Panc1 (cell line): ENCODE results near the gene UROC1. TPM values are rescaled to one million over a fixed set of nuclear protein-coding genes. Genes with fewer than 3 reads are reported as not detected.

Experiments
- ATAC-seq: fragments of 200-7000 bp; cut with Tn5 transposase; 2 replicates; pipeline ENCODE4 v1.9.1; 2020; ENCODE audit warnings: mild to moderate bottlenecking, moderate library complexity
- BruUV-seq: library from RNA; stranded (reverse); fragments of 400-500 nt; replicated peaks from 2 replicates; lab custom pipeline; 2021; lab: Mats Ljungman, UMichigan
- CTCF ChIA-PET: fragments of 300-600 bp; sonication (Branson Sonifier 250); formaldehyde crosslinking; loops from one replicate; lab custom pipeline; 2022; ENCODE audit warnings: antibody characterized with exemption; lab: Charles Lee
- POLR2A ChIA-PET: fragments of 300-600 bp; sonication (Branson Sonifier 250); formaldehyde crosslinking; loops from one replicate; lab custom pipeline; 2022; ENCODE audit warnings: antibody characterized with exemption; lab: Charles Lee
- DNase-seq: peaks from one replicate; pipeline ENCODE4 v3.0.0-alpha.2; 2010; ENCODE audit warnings: low read depth, low spot score
- H3K27ac ChIP-seq: 2 replicates; pipeline ENCODE4 v1.5.1; 2011; ENCODE audit warnings: mild to moderate bottlenecking, low read length, inconsistent platforms
- H3K27me3 ChIP-seq: fragments of 200-500 bp; sonication (Bioruptor generic); 2 replicates; pipeline ENCODE4 v1.6.0; 2014; ENCODE audit warnings: low read length, inconsistent platforms; ENCODE audit not compliant: control insufficient read depth, insufficient read depth
- H3K36me3 ChIP-seq: fragments of 200-500 bp; sonication (Bioruptor generic); 2 replicates; pipeline ENCODE4 v1.5.1; 2014; ENCODE audit warnings: inconsistent platforms, mild to moderate bottlenecking, low read length, moderate library complexity; ENCODE audit not compliant: control insufficient read depth, insufficient read depth
- H3K4me1 ChIP-seq: 2 replicates; pipeline ENCODE4 v1.5.1; 2011; ENCODE audit warnings: inconsistent platforms, mild to moderate bottlenecking, low read length, moderate library complexity; ENCODE audit not compliant: control insufficient read depth, insufficient read depth
- H3K4me3 ChIP-seq, 2 experiments: 2 replicates each; pipeline ENCODE4 v1.5.1; 2011 to 2012; ENCODE audit warnings: low read depth in 2 of 2, low read length in 2 of 2, mild to moderate bottlenecking in 2 of 2, inconsistent platforms in 1 of 2, moderate library complexity in 1 of 2
- H3K9me3 ChIP-seq: fragments of 200-500 bp; sonication (Bioruptor generic); 2 replicates; pipeline ENCODE4 v1.5.1; 2014; ENCODE audit warnings: low read depth, mild to moderate bottlenecking, inconsistent platforms, low read length, moderate library complexity; ENCODE audit not compliant: control insufficient read depth, insufficient read depth
- CTCF ChIP-seq: fragments of 450-650 bp; IDR thresholded peaks from 2 replicates; pipeline ENCODE4 v1.5.1; 2017; ENCODE audit warnings: mild to moderate bottlenecking
- POLR2AphosphoS5 ChIP-seq: IDR thresholded peaks from 2 replicates; pipeline ENCODE4 v1.6.1; 2012; ENCODE audit warnings: mild to moderate bottlenecking, low read depth, low read length, moderate library complexity
- REST ChIP-seq, 2 experiments: IDR thresholded peaks; 2 replicates each; pipeline ENCODE4 v1.6.1; 2011 to 2012; ENCODE audit warnings: low read depth in 2 of 2, control low read depth in 1 of 2, low read length in 1 of 2, mild to moderate bottlenecking in 1 of 2, moderate library complexity in 1 of 2; ENCODE audit not compliant: insufficient read depth in 1 of 2
- SIN3A ChIP-seq: IDR thresholded peaks from 2 replicates; pipeline ENCODE4 v1.6.1; 2012; ENCODE audit warnings: low read depth, mild to moderate bottlenecking, low read length, moderate library complexity, borderline replicate concordance; ENCODE audit not compliant: insufficient read depth
- TCF7L2 ChIP-seq: IDR thresholded peaks from 2 replicates; pipeline ENCODE4 v1.6.1; 2011; ENCODE audit warnings: mild to moderate bottlenecking, low read depth, low read length, inconsistent platforms
- in situ Hi-C: cut with HindIII; loops from 2 replicates; pipeline ENCODE4 v1.10.0; 2016; ENCODE audit warnings: low sequenced_read_pairs, low pct_unique_long_range_greater_than_20kb
- intact Hi-C: fragments of 100-400 bp; cut with micrococcal nuclease; formaldehyde crosslinking; loops from one replicate; pipeline ENCODE4 v1.10.0; 2022; ENCODE audit not compliant: unreplicated experiment
- total RNA-seq: library from RNA; stranded (reverse); gene quantifications from one replicate; pipeline ENCODE4 v1.2.1, GENCODE V29; 2021; ENCODE audit not compliant: unreplicated experiment

UROC1 gene
- total RNA-seq, 1 experiment from 2014 or later = not detected

- POLR2A ChIA-PET = no interaction called here
- H3K4me3 ChIP-seq = no peak overlapping the region
- TF ChIP-seq POLR2AphosphoS5 (no peak), CTCF (no peak), TCF7L2 (no peak), REST (IDR thresholded peaks at IDR 0.05; ENCODE audit: insufficient read depth in 1 of 2, low read depth in 2 of 2, low read length in 1 of 2) (no peak), SIN3A (no peak)
- H3K4me1 ChIP-seq = peaks cover 3% of the 10 kb centered on the region; the same call in 1 of the 2 replicates
- CTCF ChIA-PET = no interaction called here
- in situ Hi-C loops (no loop called here), intact Hi-C loops (no loop called here)
- no peak for ATAC-seq
- H3K27me3 ChIP-seq = no peaks in the 10 kb centered on the region; the same call in 1 of the 2 replicates
- no peak for DNase-seq
- H3K9me3 ChIP-seq = no peaks in the 10 kb centered on the region
- no TSS peak for BruUV-seq
- no peak overlapping the region for H3K27ac ChIP-seq
- H3K36me3 ChIP-seq = no peaks in the 10 kb centered on the region
Measured at GRCh38 chr3:126545544-126545943, 28.0 kb upstream of the UROC1 start.

GRCh38 chr3:126544596-126545281 is 27.2 kb upstream of the UROC1 start:
- TF ChIP-seq TCF7L2 = no peak
- TF ChIP-seq CTCF = no peak
- no peak for TF ChIP-seq POLR2AphosphoS5
- TF ChIP-seq SIN3A = no peak
- TF ChIP-seq REST (IDR thresholded peaks at IDR 0.05; ENCODE audit: insufficient read depth in 1 of 2, low read depth in 2 of 2, low read length in 1 of 2) = no peak
- Histone ChIP-seq H3K9me3 (no peaks in the 10 kb centered on the region), H3K4me3 (no peak overlapping the region), H3K36me3 (no peaks in the 10 kb centered on the region), H3K4me1 (peaks cover 6% of the 10 kb centered on the region; the same call in 1 of the 2 replicates), H3K27ac (no peak overlapping the region), H3K27me3 (no peaks in the 10 kb centered on the region; the same call in 1 of the 2 replicates)
- intact Hi-C loops = no loop called here
- BruUV-seq = no TSS peak
- in situ Hi-C loops = no loop called here
- DNase-seq (no peak), ATAC-seq (no peak)
- POLR2A ChIA-PET = no interaction called here
- CTCF ChIA-PET = interaction anchor here (0.5 kb wide), 1 partner anchor 43 kb away, joined by 3 read pairs; no protein-coding TSS in a partner anchor
